ENCODE measurements around the gene ELF1.

Gene ELF1

DNA sequence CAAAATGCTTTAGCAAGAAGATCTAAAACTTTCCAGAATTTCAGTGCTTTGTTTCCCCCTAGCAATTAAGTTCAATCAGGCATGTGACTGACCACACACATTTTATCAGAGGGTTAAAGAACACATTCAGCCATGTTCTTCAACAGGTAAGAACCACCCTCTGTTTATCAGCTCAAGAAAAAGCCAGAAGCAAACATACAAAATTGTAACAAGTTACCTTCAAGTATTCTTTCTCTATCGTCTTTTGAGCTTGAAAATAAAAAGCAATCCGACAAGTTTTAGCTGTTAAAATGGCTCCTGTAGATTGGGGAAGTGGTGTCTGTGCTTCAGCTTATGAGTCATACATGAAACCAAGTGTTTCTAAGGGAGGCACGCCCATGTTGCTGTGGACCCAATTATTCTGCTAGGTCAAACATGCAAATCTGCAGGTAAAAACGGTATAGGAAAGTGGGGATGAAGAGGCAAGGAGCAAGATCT lies at the start of gene ELF1:
Gene ELF1, minus strand, starts transcription at position 306 of the 477 bp plus-strand sequence. CDS start 37,262 bp downstream, outside the sequence.
- Histone ChIP-seq H3K27ac (ENCODE audit: low read depth, low read length, poor library complexity, severe bottlenecking) (peak within 1 kb of the TSS; percentile 95), H3K4me3 (ENCODE audit: low read depth, low read length, poor library complexity, severe bottlenecking) (peak within 1 kb of the TSS; percentile 75), H3K27me3 (ENCODE audit: insufficient read depth, low read length) (no peaks in the 10 kb centered on the region), H4K20me1 (ENCODE audit: insufficient read depth, low read length) (no peaks in the 10 kb centered on the region), H3K4me2 (ENCODE audit: low read length) (peak within 1 kb of the TSS; percentile 57), H3K9ac (ENCODE audit: low read length) (peak within 1 kb of the TSS; percentile 83), H3K9me2 (ENCODE audit: low read depth, low read length) (no peaks in the 10 kb centered on the region), H3K36me3 (ENCODE audit: insufficient read depth, low read length) (peaks cover 29% of the 10 kb centered on the region), H2AFZ (ENCODE audit: low read length) (no peak within 1 kb of the TSS), H3F3A (ENCODE audit: insufficient read depth, low read length) (no peaks in the 10 kb centered on the region), H3K4me1 (ENCODE audit: insufficient read depth, low read length, severe bottlenecking) (peaks cover 57% of the 10 kb centered on the region), H3K79me2 (ENCODE audit: insufficient read depth, low read length) (peaks cover 85% of the 10 kb centered on the region), H3K9me3 (ENCODE audit: low read length) (no peaks in the 10 kb centered on the region)
- TF ChIP-seq EZH2 (IDR thresholded peaks at IDR 0.05; ENCODE audit: borderline replicate concordance, low read length) = no peak
- TF ChIP-seq, protein P1, sequence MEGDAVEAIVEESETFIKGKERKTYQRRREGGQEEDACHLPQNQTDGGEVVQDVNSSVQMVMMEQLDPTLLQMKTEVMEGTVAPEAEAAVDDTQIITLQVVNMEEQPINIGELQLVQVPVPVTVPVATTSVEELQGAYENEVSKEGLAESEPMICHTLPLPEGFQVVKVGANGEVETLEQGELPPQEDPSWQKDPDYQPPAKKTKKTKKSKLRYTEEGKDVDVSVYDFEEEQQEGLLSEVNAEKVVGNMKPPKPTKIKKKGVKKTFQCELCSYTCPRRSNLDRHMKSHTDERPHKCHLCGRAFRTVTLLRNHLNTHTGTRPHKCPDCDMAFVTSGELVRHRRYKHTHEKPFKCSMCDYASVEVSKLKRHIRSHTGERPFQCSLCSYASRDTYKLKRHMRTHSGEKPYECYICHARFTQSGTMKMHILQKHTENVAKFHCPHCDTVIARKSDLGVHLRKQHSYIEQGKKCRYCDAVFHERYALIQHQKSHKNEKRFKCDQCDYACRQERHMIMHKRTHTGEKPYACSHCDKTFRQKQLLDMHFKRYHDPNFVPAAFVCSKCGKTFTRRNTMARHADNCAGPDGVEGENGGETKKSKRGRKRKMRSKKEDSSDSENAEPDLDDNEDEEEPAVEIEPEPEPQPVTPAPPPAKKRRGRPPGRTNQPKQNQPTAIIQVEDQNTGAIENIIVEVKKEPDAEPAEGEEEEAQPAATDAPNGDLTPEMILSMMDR (IDR thresholded peaks at IDR 0.05; ENCODE audit: low read length) = no peak

DNA sequence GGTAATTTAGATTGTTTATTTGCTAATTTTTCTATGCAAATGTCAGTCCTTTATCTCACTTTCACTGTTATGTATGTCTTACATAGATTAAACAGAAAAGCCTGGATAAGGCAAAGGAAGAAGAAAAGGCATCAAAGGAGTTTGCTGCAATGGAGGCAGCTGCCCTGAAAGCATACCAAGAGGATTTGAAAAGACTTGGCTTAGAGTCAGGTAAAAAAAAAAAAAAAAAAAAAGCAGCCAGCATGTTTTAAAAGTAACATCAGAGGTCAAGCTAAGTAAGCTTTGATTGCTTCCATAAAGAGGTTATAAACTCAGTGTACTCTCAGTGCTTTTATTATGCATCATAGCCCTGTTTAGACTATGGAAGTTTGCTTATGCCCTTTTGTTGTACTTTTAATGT lies 46.0 kb upstream of the ELF1 start:
- peaks cover 51% of the 10 kb centered on the region for H3K36me3 ChIP-seq (ENCODE audit: insufficient read depth, low read length)
- H3K79me2 ChIP-seq (ENCODE audit: insufficient read depth, low read length) = peaks cover 7% of the 10 kb centered on the region; the same call in 1 of the 2 replicates
- H2AFZ ChIP-seq (ENCODE audit: low read length) = no peak overlapping the region
- no peaks in the 10 kb centered on the region for H3F3A ChIP-seq (ENCODE audit: insufficient read depth, low read length)
- H3K4me3 ChIP-seq (ENCODE audit: low read depth, low read length, poor library complexity, severe bottlenecking) = no peak overlapping the region
- no peaks in the 10 kb centered on the region for H4K20me1 ChIP-seq (ENCODE audit: insufficient read depth, low read length)
- H3K27ac ChIP-seq (ENCODE audit: low read depth, low read length, poor library complexity, severe bottlenecking) = no peak overlapping the region
- no peaks in the 10 kb centered on the region for H3K9me3 ChIP-seq (ENCODE audit: low read length)
- no peaks in the 10 kb centered on the region for H3K9me2 ChIP-seq (ENCODE audit: low read depth, low read length)
- peaks cover 16% of the 10 kb centered on the region for H3K4me1 ChIP-seq (ENCODE audit: insufficient read depth, low read length, severe bottlenecking)
- no peak overlapping the region for H3K4me2 ChIP-seq (ENCODE audit: low read length)
- no peak overlapping the region for H3K9ac ChIP-seq (ENCODE audit: low read length)
- no peaks in the 10 kb centered on the region for H3K27me3 ChIP-seq (ENCODE audit: insufficient read depth, low read length)
- TF ChIP-seq, protein P1 (IDR thresholded peaks at IDR 0.05; ENCODE audit: low read length) = no peak
- no peak for TF ChIP-seq EZH2 (IDR thresholded peaks at IDR 0.05; ENCODE audit: borderline replicate concordance, low read length)

DNA sequence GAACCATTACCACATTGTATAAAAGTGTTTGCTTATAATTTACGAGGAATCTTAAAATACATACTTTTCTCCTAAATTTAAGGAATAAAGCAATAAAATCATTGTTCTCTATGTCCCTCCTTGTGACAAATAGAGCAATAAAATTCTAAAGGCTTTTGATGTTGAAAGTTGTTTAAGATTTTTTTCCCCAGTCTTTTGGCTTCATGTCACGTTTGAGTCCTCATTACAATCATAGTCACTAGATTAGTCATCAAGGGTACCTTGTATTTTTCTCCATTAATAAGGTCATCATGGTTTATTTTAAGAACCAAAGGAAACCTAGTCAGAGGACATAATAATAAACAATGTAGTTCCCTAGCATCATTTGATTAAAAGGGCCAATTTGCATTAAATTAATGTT lies 45.4 kb upstream of the ELF1 start:
- H2AFZ ChIP-seq (ENCODE audit: low read length) = no peak overlapping the region
- H3K9ac ChIP-seq (ENCODE audit: low read length) = no peak overlapping the region
- H3K4me1 ChIP-seq (ENCODE audit: insufficient read depth, low read length, severe bottlenecking) = peaks cover 18% of the 10 kb centered on the region
- H3K4me3 ChIP-seq (ENCODE audit: low read depth, low read length, poor library complexity, severe bottlenecking) = no peak overlapping the region
- no peaks in the 10 kb centered on the region for H3K9me3 ChIP-seq (ENCODE audit: low read length)
- no peaks in the 10 kb centered on the region for H3K9me2 ChIP-seq (ENCODE audit: low read depth, low read length)
- peaks cover 10% of the 10 kb centered on the region; the same call in 1 of the 2 replicates for H3K79me2 ChIP-seq (ENCODE audit: insufficient read depth, low read length)
- H3K27ac ChIP-seq (ENCODE audit: low read depth, low read length, poor library complexity, severe bottlenecking) = no peak overlapping the region
- H3K27me3 ChIP-seq (ENCODE audit: insufficient read depth, low read length) = no peaks in the 10 kb centered on the region
- H3K4me2 ChIP-seq (ENCODE audit: low read length) = no peak overlapping the region
- TF ChIP-seq, protein P1 (IDR thresholded peaks at IDR 0.05; ENCODE audit: low read length) = no peak
- TF ChIP-seq EZH2 (IDR thresholded peaks at IDR 0.05; ENCODE audit: borderline replicate concordance, low read length) = no peak
- H4K20me1 ChIP-seq (ENCODE audit: insufficient read depth, low read length) = no peaks in the 10 kb centered on the region
- H3K36me3 ChIP-seq (ENCODE audit: insufficient read depth, low read length) = peaks cover 45% of the 10 kb centered on the region
- no peaks in the 10 kb centered on the region for H3F3A ChIP-seq (ENCODE audit: insufficient read depth, low read length)

Measured in OCI-LY1 (cell line).